CD4-positive, alpha-beta T cell treated with Interleukin-12 subunit alpha and Interleukin-12 subunit beta, for 1 hour (primary cell): ENCODE data around the gene KCNIP4.

ENCODE experiments used
- DNase-seq: peaks from one replicate; pipeline ENCODE4 v3.0.0-alpha.2; 2020

Gene KCNIP4

GRCh38 chr4:21544955-21545354 lies 403.6 kb downstream of the KCNIP4 start:
- no peak for DNase-seq

DNA sequence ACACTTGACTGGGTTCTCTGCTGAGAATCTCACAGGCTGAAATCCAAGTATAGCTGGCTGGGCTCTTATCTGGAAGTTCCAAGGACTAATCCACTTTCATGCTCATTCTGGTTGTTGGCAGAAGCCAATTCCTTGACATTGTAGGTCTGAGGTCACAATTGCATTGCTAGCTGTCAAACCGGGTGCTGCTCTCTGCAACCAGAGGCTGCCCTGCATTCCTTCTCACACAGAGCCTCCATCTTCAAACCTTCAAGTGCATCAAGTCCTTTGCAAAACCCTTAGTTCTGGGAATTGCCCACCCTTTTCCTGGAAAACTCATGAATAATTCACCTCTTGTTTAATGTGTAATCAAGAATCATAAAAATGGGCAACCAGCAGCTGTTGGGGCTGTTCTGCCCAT lies 404.2 kb downstream of the KCNIP4 start:
- DNase-seq: no peak

DNA sequence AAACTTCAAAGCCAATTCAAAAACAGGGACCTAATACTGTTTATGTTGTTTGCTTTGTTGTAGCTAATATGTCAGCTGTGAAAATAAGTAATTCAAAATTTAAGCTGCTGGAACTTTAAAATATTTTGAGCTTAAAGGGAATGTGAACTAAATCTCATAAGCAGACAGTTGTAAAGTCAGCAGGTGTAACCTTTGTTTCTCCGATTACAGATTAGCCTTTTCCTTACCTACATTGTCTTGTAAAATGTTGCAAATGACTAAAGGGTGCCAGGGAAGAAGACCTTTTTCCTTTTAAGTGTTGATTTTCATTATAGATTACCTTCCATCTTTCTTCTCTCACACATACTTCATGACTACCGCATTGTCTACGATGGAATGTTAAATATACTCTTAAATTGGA lies 405.1 kb downstream of the KCNIP4 start:
- DNase-seq: no peak

DNA sequence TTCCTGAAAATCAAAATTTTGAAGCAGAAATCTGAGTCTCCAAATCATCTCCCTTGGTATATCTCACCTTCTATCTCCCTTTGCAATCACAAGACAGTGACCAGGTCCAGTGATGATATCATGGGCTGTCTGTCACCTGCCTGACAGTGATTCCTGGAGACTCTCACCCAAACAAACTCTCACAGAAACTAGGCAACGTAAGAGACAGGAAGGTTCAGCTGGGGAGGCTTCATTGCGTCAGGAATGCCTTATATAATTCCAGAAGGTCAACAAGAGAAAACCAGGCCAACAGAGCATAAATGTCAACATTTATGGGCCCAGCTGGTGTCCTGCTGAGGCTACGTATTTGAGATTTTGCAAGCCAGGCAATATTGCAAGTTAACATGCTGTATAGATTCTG lies 412.7 kb downstream of the KCNIP4 start:
- no peak for DNase-seq

GRCh38 chr4:21531048-21531447 lies 417.5 kb downstream of the KCNIP4 start:
- no peak for DNase-seq

GRCh38 chr4:21529214-21529613 lies 419.4 kb downstream of the KCNIP4 start:
- no peak for DNase-seq

DNA sequence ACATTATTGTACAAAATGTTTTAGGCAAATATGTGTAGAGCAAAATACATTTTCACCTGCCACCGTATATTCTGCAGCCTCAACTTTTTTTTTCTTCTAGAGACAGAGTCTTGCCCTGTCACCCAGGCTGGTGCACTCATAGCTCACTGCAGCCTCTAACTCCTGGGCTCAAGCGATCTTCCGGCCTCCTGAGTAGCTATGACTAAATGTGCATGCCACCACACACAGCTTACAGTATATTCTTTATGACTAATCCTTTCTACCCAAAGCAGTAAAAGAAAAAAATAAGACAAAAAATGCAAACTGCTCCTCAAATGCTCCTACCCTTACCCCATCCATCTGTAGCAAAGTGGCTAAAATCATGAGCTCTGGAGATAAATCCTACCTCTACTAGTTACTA lies 426.3 kb downstream of the KCNIP4 start:
- DNase-seq: no peak

DNA sequence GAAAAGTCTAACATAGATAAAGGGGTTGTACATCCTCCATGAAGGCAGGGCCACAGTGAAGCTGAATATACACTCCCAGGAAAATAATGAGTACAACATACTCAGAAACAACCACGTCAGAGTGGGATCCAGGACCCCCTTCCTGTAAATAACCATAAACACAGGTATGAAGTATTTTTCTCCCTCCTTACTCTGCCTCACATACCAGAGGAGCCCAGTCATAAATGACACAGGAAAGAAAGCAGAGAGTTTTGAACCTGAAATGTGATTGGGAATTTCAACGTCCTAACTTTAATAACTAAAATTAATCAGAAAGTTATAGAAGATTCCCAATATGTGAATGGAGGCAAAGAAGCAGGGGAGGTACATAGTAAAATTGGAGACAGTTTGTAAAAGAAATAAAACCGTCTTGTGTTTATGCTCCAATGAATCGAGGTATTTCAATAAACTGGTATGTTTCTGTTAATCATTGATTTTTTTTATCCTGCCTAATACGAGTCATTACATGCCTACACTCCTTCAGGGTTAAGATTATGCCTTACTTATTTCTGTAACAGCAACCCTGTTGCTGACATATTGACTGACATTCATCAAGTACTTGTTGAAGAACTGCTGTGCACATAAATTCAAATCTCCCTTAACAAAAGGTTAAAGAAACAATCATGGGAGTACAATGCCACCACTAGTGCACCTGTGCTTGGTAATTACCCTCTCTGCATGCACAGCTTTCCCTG lies 431.3 kb downstream of the KCNIP4 start:
- no peak for DNase-seq

GRCh38 chr4:21514022-21514694 lies 434.4 kb downstream of the KCNIP4 start:
- no peak for DNase-seq

GRCh38 chr4:21512353-21512752 lies 436.2 kb downstream of the KCNIP4 start:
- no peak for DNase-seq

DNA sequence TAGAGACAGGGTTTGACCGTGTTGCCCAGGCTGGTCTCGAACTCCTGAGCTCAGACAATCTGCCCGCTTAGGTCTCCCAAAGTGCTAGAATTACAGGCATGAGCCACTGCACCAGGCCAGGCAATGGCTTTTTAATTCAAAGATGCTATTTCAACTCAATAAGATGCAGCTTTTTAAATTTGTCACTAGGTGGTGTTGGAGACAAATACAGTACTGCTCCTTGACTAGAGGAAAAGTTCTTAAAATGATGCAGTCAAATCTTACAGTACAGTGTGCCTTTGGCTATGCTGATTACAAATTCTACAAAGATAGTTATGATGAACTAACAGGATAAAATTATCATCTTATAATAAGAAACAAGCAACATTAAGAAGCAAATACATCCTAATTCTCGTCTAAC lies 441.1 kb downstream of the KCNIP4 start:
- no peak for DNase-seq

GRCh38 chr4:21490682-21491081 lies 457.9 kb downstream of the KCNIP4 start:
- no peak for DNase-seq

DNA sequence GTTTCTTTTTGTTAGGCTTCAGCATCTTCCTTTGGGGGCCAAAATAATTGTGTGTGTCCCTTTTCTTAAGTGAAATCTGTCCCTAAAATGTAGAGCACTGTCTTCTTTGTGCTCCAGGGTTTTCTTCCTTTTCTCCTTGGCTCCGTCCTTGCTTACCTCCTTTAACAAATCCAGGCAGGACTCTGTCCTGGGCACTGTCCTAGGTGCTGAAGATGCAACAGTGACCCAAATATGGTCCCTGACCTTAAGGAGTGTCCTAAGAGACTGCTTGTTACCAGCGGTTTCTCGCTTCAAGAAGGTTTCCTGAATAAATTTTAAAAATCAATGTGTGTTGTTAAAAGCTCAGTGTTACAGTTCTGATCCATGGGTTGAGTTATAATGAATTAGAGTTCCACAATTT lies 471.8 kb downstream of the KCNIP4 start:
- no peak for DNase-seq

GRCh38 chr4:21474195-21474594 lies 474.4 kb downstream of the KCNIP4 start:
- no peak for DNase-seq

GRCh38 chr4:21470535-21470934 lies 478.0 kb downstream of the KCNIP4 start:
- no peak for DNase-seq

- no peak for DNase-seq
Observed at GRCh38 chr4:21469438-21470300, 478.9 kb downstream of the KCNIP4 start.

DNA sequence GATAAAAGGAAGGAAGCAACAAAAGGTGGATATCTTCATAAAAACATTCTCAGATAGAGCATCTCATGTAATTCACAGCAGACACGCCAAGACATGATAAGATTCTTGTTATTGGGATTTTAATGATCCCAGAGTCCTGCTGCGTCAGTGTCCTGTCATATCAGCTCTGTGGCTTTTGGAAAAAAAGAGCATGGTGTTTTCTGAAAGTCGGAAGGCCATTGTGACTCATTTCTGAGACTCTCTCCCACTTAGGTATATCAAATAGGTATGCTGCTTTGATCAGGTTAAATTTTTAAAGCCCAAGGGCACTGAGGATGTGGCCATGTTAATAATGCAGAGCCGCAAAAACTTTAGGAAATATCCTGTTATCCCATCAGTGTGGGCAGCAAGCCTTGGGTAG lies 481.0 kb downstream of the KCNIP4 start:
- no peak for DNase-seq

- DNase-seq: no peak
Observed at GRCh38 chr4:21457086-21457840, 491.3 kb downstream of the KCNIP4 start.

DNA sequence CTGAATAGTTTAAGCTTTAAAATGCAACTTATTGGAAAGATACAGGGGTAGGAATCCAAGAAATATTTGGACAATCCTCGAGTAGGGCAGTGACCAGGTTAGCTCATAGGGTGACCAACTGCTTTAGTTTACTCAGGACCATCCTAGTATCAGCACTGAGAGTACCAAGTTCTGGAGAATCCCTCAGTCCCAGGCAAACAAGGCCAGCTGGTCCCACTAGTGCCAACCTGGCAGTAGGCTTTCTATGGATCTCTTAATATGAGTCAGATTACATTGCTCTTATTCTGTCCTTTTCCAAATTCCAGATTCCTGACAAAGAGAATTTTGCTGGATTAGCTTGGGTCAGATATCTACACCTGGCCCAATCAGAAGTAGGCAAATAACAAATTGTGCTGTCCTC lies 493.7 kb downstream of the KCNIP4 start:
- DNase-seq: no peak

GRCh38 chr4:21454201-21454600 lies 494.4 kb downstream of the KCNIP4 start:
- no peak for DNase-seq

- no peak for DNase-seq
Observed at GRCh38 chr4:21452931-21453330, 495.6 kb downstream of the KCNIP4 start.

- DNase-seq: no peak
Observed at GRCh38 chr4:21451032-21451431, 497.5 kb downstream of the KCNIP4 start.

GRCh38 chr4:21450331-21450730 lies 498.2 kb downstream of the KCNIP4 start:
- DNase-seq: no peak
